HepG2 (cell line): ENCODE results near the gene MCEE. TPM values are rescaled to one million over a fixed set of nuclear protein-coding genes. Genes with fewer than 3 reads are reported as not detected.

Source experiments
- BRCA1 ChIP-seq: sonication (generic); formaldehyde crosslinking; IDR thresholded peaks from 2 replicates; pipeline ENCODE4 v1.4.0; 2020; ENCODE audit warnings: missing genetic modification reagents
- ERF ChIP-seq: IDR thresholded peaks from 2 replicates; pipeline ENCODE4 v1.6.1; 2018; ENCODE audit warnings: missing biosample characterization, missing genetic modification reagents
- FOXA3 ChIP-seq: IDR thresholded peaks from 2 replicates; pipeline ENCODE4 v1.6.1; 2016; ENCODE audit warnings: missing genetic modification reagents, missing compliant biosample characterization
- MATR3 ChIP-seq: sonication (generic); formaldehyde crosslinking; IDR thresholded peaks from 2 replicates; pipeline ENCODE4 v1.4.0; 2020; ENCODE audit warnings: missing genetic modification reagents
- MXD4 ChIP-seq: IDR thresholded peaks from 2 replicates; pipeline ENCODE4 v1.6.1; 2016; ENCODE audit warnings: mild to moderate bottlenecking, missing biosample characterization, missing genetic modification reagents
- RAD21 ChIP-seq: fragments of 450-650 bp; formaldehyde crosslinking; IDR thresholded peaks from 2 replicates; pipeline ENCODE4 v1.5.0; 2020; ENCODE audit warnings: mild to moderate bottlenecking
- REPIN1 ChIP-seq: sonication (generic); formaldehyde crosslinking; IDR thresholded peaks from 2 replicates; pipeline ENCODE4 v1.8.0; 2022; ENCODE audit warnings: missing genetic modification reagents, low read depth, mild to moderate bottlenecking, borderline replicate concordance
- SALL2 ChIP-seq: sonication (generic); formaldehyde crosslinking; IDR thresholded peaks from 2 replicates; pipeline ENCODE4 v1.8.1; 2023; ENCODE audit warnings: mild to moderate bottlenecking, missing genetic modification reagents, inconsistent platforms
- SIX4 ChIP-seq: sonication (generic); formaldehyde crosslinking; IDR thresholded peaks from 2 replicates; pipeline ENCODE4 v1.4.0; 2020; ENCODE audit warnings: missing genetic modification reagents
- SKI ChIP-seq: fragments of 450-650 bp; IDR thresholded peaks from one replicate; pipeline ENCODE4 v1.6.1; 2018; ENCODE audit warnings: mild to moderate bottlenecking; ENCODE audit not compliant: partially characterized antibody
- SMC3 ChIP-seq: IDR thresholded peaks from 2 replicates; pipeline ENCODE4 v1.6.1; 2011; ENCODE audit warnings: low read length, improper control_type of control experiment
- SUZ12 ChIP-seq: fragments of 150-350 bp; IDR thresholded peaks from 2 replicates; pipeline ENCODE4 v1.6.1; 2014; ENCODE audit warnings: low read depth, low read length
- ZNF713 ChIP-seq: sonication (generic); formaldehyde crosslinking; IDR thresholded peaks from 2 replicates; pipeline ENCODE4 v1.4.0; 2020; ENCODE audit warnings: mild to moderate bottlenecking, missing genetic modification reagents
- ZNF724P ChIP-seq: sonication (generic); formaldehyde crosslinking; IDR thresholded peaks from 2 replicates; pipeline ENCODE4 v1.8.0; 2022; ENCODE audit warnings: missing genetic modification reagents, borderline replicate concordance
- polyA plus RNA-seq, 8 experiments: library from polyadenylated mRNA; depleted of rRNA in 3 of 8; stranded (reverse) in 7 of 8; unstranded in 1 of 8; fragments of >200 nt; fragmentation: Illumina TruSeq in 4 of 8; extraction: Trizol in 4 of 8; gene quantifications; 2 replicates each; pipeline versions ENCODE4 v1.2.1 to v1.2.3, GENCODE V29; 2011 to 2016; ENCODE audit warnings: low read depth in 4 of 8, missing spikeins in 1 of 8, mixed read lengths in 1 of 8; ENCODE audit not compliant: insufficient read depth in 1 of 8
- total RNA-seq, 5 experiments: library from RNA; depleted of rRNA; stranded (reverse); fragments of >200 nt; fragmentation: Illumina TruSeq; extraction: Trizol; gene quantifications; 2 replicates each; pipeline ENCODE4 v1.2.3, GENCODE V29; 2016; ENCODE audit warnings: low read depth in 1 of 5
- TF ChIP-seq, protein P1 (sequence below): sonication (generic); formaldehyde crosslinking; IDR thresholded peaks from 2 replicates; pipeline ENCODE4 v1.4.0; 2020; ENCODE audit warnings: missing genetic modification reagents, borderline replicate concordance
- TF ChIP-seq, protein P2 (sequence below): sonication (generic); formaldehyde crosslinking; IDR thresholded peaks from 2 replicates; pipeline ENCODE4 v1.4.0; 2020; ENCODE audit warnings: mild to moderate bottlenecking, missing genetic modification reagents
- TF ChIP-seq, protein P3 (sequence below): sonication (generic); formaldehyde crosslinking; IDR thresholded peaks from 2 replicates; pipeline ENCODE4 v1.4.0; 2020; ENCODE audit warnings: missing genetic modification reagents
- TF ChIP-seq, protein P4 (sequence below): sonication (generic); formaldehyde crosslinking; IDR thresholded peaks from 2 replicates; pipeline ENCODE4 v1.4.0; 2020; ENCODE audit warnings: low read depth, mild to moderate bottlenecking, missing genetic modification reagents
- TF ChIP-seq, protein P5 (sequence below): fragments of 450-650 bp; IDR thresholded peaks from 2 replicates; pipeline ENCODE4 v1.6.1; 2016

The MCEE gene
- total and polyA plus RNA-seq, 2 of the 13 experiments (the other 11 are each of a cell fraction or from before 2014, with no cell fraction given), result 32.0 to 66.9 TPM

DNA sequence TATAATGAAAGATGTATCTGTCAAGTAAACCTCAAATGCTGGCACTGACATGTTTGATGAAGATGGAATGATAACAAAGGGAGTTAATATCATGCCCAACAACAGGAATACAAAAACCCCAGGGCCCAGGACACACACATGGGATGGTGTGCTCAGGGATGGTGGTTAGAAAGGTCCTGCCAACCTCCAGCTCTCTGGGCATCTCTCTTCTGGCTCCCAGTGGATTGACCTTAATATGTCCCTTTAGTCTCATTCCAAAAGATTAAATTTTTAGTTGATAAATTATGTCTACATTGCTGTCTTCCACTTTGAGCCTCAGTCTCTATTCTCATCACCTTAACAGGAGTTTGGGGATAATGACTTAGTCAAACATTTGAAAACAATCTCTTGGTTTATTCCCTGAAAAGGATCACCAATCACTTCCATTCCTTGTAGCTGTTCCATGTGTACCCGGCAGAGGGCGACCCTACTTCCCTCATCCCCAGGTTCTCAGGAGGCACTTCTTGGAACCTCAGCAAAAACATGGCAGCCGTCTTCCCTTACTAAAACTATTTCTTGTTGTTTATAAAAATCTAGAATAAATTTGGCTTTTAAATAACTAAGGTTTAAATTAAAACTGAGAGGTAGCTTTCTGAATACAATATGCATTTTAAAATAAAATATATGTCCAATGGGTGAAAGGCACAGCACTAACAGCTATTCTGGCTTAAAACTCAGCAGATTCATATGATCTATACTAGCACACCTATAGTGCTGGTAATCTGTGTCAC lies 29.6 kb downstream of the MCEE start (continued):
- TF ChIP-seq ZNF724P (CRISPR knock-in tag) (no peak), ZNF713 (CRISPR knock-in tag) (no peak), FOXA3 (CRISPR knock-in tag) (0 out of 2 replicates have a peak, but pooled peaks have one; percentile 12), SUZ12 (0 out of 2 replicates have a peak, but pooled peaks have one; percentile 6), MXD4 (CRISPR knock-in tag) (peak; percentile 54; the same call in 1 of the 2 replicates), SMC3 (peak; percentile 83), BRCA1 (no peak), ERF (CRISPR knock-in tag) (peak; percentile 53; the same call in 1 of the 2 replicates), SIX4 (CRISPR knock-in tag) (no peak), RAD21 (CRISPR knock-in tag) (peak; percentile 72), MATR3 (CRISPR knock-in tag) (no peak), REPIN1 (CRISPR knock-in tag) (no peak), SKI (no peak), SALL2 (CRISPR knock-in tag) (no peak)
- TF ChIP-seq, protein P1, sequence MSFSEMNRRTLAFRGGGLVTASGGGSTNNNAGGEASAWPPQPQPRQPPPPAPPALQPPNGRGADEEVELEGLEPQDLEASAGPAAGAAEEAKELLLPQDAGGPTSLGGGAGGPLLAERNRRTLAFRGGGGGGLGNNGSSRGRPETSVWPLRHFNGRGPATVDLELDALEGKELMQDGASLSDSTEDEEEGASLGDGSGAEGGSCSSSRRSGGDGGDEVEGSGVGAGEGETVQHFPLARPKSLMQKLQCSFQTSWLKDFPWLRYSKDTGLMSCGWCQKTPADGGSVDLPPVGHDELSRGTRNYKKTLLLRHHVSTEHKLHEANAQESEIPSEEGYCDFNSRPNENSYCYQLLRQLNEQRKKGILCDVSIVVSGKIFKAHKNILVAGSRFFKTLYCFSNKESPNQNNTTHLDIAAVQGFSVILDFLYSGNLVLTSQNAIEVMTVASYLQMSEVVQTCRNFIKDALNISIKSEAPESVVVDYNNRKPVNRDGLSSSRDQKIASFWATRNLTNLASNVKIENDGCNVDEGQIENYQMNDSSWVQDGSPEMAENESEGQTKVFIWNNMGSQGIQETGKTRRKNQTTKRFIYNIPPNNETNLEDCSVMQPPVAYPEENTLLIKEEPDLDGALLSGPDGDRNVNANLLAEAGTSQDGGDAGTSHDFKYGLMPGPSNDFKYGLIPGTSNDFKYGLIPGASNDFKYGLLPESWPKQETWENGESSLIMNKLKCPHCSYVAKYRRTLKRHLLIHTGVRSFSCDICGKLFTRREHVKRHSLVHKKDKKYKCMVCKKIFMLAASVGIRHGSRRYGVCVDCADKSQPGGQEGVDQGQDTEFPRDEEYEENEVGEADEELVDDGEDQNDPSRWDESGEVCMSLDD, result no peak
- TF ChIP-seq, protein P2, sequence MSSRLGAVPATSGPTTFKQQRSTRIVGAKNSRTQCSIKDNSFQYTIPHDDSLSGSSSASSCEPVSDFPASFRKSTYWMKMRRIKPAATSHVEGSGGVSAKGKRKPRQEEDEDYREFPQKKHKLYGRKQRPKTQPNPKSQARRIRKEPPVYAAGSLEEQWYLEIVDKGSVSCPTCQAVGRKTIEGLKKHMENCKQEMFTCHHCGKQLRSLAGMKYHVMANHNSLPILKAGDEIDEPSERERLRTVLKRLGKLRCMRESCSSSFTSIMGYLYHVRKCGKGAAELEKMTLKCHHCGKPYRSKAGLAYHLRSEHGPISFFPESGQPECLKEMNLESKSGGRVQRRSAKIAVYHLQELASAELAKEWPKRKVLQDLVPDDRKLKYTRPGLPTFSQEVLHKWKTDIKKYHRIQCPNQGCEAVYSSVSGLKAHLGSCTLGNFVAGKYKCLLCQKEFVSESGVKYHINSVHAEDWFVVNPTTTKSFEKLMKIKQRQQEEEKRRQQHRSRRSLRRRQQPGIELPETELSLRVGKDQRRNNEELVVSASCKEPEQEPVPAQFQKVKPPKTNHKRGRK, result no peak
- TF ChIP-seq, protein P3, sequence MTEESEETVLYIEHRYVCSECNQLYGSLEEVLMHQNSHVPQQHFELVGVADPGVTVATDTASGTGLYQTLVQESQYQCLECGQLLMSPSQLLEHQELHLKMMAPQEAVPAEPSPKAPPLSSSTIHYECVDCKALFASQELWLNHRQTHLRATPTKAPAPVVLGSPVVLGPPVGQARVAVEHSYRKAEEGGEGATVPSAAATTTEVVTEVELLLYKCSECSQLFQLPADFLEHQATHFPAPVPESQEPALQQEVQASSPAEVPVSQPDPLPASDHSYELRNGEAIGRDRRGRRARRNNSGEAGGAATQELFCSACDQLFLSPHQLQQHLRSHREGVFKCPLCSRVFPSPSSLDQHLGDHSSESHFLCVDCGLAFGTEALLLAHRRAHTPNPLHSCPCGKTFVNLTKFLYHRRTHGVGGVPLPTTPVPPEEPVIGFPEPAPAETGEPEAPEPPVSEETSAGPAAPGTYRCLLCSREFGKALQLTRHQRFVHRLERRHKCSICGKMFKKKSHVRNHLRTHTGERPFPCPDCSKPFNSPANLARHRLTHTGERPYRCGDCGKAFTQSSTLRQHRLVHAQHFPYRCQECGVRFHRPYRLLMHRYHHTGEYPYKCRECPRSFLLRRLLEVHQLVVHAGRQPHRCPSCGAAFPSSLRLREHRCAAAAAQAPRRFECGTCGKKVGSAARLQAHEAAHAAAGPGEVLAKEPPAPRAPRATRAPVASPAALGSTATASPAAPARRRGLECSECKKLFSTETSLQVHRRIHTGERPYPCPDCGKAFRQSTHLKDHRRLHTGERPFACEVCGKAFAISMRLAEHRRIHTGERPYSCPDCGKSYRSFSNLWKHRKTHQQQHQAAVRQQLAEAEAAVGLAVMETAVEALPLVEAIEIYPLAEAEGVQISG, result no peak
- TF ChIP-seq, protein P4, sequence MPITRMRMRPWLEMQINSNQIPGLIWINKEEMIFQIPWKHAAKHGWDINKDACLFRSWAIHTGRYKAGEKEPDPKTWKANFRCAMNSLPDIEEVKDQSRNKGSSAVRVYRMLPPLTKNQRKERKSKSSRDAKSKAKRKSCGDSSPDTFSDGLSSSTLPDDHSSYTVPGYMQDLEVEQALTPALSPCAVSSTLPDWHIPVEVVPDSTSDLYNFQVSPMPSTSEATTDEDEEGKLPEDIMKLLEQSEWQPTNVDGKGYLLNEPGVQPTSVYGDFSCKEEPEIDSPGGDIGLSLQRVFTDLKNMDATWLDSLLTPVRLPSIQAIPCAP (CRISPR knock-in tag), result no peak
- TF ChIP-seq, protein P5, sequence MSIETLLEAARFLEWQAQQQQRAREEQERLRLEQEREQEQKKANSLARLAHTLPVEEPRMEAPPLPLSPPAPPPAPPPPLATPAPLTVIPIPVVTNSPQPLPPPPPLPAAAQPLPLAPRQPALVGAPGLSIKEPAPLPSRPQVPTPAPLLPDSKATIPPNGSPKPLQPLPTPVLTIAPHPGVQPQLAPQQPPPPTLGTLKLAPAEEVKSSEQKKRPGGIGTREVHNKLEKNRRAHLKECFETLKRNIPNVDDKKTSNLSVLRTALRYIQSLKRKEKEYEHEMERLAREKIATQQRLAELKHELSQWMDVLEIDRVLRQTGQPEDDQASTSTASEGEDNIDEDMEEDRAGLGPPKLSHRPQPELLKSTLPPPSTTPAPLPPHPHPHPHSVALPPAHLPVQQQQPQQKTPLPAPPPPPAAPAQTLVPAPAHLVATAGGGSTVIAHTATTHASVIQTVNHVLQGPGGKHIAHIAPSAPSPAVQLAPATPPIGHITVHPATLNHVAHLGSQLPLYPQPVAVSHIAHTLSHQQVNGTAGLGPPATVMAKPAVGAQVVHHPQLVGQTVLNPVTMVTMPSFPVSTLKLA, result no peak
